ENCODE data around the gene ZFHX2.
"Not testable (repeated sequence)": the region's sequence is repeated elsewhere in the genome, so short reads cannot be mapped to it uniquely, and the experiment has no call there.

ZFHX2 gene

DNA sequence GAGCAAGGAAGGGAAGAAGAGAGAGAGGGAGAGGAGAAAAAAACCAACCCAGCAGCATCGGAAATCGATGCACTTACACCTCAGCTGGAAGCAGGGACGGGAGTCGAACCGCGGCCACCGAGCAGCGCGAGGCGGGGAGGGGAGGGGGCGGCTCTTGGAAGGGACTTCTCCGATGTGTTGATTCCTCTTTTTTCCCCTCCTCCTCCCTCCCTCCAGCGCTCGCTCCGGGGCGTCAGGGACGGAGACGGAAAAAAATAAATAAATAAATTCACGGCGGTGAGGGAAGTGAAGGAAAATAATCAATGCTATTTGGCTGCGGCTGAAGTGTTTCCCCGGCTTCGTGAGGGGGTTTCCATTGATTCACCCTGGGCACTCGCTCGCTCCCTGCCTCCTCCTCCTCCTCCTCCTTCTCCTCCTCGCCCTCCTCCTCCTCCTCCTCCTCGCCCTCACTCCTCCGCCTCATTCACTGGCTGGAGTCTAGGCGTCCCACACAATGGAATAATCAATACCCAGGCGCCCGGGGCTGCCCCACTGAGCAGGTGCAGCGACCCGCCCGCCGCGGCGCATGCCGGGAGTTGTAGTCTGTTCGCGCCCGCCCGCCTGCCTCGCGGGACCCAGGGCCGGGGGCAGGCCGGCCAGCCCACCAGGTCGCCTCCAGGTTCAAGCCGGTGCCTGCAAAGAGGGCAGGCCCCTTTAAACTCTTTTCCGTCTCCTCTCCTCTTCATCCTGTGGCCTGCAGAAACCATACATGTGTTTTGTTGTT is at the start of gene ZFHX2:
Gene ZFHX2 (minus strand): TSS at position 500 of the 763 bp plus-strand sequence. CDS start 16,440 bp downstream, outside the sequence.
- DNase-seq, result peak; percentile 84

DNA sequence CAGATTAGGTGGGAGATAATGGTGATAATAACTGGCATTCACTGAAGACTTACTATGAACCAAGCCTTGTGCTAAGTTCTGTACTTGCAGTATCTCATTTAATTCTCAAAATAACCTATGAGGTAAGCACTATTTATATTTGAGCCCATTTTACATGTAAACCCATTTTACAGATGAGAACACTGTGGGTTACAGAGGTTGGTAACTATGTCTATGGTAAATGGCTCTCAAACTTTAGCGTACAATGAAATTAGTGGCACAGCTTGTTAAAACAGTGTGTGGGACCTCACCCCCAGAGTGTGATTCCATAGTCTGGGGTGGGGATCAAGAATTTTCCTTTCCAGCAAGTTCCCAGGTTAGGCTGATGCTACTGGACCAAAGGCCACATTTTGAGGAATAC is 49.2 kb upstream of the ZFHX2 start:
- DNase-seq, result no peak

DNA sequence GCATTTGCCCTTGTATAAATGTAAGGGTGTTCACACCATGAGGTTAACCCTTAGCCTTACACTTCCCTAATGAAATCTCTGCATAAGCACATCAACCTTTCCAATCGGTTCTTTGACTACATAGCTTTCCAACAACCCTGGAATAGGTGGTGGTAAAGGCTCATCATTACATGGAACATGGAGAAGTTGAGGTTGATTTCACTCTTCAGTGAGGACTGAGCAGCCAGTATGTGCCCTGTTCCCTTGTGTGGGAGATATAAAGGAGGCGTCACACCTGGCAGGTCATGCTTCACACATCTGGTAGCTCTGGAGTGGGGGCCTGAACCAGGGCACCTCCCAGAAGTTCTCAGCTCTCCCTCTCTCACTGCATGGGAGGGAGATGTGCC is 48.8 kb upstream of the ZFHX2 start:
- no peak for DNase-seq

DNA sequence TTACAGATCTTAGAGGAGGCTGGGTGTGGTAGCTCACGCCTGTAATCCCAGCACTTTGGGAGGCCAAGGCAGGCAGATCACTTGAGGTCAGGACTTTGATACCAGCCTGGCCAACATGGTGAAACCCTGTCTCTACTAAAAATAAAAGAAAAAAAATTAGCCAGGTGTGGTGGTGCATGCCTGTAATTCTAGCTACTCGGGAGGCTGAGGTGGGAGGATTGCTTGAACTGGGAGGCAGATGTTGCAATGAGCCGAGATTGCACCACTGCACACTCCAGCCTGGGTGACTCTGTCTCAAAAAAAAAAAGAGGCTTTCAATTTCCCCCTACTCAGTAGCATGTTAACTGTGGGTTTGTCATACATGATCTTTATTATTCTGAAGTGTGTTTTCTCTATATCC is 42.6 kb upstream of the ZFHX2 start:
- not testable (repeated sequence) for DNase-seq

DNA sequence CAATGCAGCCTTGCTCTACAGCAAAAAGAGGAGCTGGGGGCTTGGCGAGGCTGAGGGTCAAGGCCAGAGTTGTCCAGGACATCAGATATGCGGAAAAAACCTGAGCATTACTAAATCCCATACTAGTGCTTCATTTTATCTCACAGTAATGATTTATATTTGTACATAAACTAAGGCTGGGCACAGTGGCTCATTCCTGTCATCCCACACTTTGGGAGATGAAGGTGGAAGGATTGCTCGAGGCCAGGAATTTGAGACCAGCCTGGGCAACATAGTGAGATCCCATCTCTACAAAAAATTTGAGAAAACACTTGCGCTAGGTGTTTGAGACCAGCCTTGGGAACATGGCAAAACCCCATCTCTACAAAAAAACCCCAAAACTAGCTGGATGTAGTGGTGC is 38.6 kb upstream of the ZFHX2 start:
- no peak for DNase-seq

DNA sequence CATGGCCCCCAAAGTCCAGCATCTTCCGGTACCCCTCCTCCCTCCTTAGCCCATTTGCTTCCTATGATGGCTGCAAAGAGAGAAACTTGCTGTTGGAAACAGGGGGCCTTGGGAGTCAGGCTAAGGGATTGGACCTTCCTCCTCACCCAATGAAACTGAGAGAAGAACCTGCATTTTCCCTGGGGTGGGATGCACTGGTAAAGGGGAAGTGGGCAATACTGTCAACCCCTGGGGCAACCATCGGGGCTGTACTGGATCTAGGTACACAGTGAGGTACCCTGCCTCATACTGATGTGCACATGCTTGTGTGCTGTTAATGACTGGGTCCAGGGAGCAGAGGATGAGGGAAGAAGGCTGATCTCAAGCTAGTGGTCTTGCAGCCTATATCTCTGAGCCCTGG is 38.0 kb upstream of the ZFHX2 start:
- DNase-seq, result no peak

DNA sequence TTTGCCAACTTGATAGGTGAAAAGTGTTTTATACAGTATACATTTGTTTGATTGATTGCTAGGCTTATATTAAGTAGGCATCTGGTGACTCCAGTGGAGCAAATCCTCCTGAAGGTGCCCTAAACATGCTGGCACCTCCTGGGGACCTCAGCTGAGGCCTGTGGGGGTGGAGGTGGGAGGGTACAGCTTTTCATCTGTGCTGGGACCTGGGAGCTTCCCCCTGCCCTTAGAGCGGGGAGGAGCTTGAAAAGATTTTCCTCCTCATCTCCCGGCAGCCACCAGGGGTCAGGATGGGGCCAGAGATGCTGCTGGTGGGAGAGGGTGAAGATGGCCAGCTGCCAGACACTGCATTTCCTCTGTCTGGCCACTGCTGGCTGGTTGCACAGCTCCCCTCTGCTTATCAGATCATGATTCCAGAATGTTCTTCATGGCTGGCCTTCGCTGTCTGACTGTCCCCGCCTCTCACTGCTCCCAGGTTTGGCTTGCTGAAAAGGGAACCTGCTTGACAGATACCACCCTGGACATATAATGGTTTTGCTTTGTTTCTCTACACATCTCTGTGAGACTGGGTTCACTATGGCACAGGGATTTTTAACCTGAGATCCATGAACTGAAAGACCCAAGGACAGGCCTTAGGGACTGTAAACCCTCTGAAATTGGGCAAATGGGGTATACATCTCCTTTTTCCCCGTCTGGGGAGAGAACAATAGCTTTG is 37.5 kb upstream of the ZFHX2 start:
- DNase-seq, result peak; percentile 84

DNA sequence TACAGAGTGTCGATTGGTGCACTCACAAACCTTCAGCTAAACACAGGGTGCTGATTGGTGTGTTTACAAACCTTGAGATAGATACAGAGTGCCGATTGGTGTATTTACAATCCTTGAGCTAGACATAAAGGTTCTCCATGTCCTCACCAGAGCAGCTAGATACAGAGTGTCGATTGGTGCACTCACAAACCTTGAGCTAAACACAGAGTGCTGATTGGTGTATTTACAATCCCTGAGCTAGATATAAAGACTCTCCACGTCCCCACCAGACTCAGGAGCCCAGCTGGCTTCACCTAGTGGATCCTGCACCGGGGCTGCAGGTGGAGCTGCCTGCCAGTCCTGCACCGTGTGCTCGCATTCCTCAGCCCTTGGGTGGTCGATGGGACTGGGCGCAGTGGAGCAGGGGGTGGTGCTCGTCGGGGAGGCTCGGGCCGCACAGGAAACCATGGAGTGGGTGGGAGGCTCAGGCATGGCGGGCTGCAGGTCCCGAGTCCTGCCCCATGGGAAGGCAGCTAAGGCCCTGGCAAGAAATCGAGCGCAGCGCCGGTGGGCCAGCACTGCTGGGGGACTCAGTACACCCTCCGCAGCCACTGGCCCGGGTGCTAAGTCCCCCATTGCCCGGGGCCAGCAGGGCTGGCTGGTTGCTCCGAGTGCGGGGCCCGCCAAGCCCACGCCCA is 33.1 kb upstream of the ZFHX2 start:
- DNase-seq, result not testable (repeated sequence)

DNA sequence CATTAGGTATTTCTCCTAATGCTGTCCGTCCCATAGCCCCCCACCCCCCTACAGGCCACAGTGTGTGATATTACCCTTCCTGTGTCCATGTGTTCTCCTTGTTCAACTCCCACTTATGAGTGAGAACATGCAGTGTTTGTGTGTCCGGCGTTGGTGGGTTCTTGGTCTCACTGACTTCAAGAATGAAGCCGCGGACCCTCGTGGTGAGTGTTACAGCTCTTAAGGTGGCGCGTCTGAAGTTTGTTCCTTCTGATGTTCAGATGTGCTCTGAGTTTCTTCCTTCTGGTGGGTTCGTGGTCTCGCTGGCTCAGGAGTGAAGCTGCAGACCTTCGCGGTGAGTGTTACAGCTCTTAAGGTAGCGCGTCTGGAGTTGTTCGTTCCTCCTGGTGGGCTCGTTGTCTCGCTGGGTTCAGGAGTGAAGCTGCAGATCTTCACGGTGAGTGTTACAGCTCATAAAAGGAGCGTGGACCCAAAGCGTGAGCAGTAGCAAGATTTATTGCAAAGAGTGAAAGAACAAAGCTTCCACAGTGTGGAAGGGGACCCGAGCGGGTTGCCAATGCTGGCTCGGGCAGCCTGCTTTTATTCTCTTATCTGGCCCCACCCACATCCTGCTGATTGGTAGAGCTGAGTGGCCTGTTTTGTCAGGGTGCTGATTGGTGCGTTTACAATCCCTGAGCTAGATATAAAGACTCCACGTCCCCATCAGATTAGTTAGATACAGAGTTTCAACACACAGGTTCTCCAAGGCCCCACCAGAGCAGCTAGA is 32.4 kb upstream of the ZFHX2 start:
- not testable (repeated sequence) for DNase-seq

DNA sequence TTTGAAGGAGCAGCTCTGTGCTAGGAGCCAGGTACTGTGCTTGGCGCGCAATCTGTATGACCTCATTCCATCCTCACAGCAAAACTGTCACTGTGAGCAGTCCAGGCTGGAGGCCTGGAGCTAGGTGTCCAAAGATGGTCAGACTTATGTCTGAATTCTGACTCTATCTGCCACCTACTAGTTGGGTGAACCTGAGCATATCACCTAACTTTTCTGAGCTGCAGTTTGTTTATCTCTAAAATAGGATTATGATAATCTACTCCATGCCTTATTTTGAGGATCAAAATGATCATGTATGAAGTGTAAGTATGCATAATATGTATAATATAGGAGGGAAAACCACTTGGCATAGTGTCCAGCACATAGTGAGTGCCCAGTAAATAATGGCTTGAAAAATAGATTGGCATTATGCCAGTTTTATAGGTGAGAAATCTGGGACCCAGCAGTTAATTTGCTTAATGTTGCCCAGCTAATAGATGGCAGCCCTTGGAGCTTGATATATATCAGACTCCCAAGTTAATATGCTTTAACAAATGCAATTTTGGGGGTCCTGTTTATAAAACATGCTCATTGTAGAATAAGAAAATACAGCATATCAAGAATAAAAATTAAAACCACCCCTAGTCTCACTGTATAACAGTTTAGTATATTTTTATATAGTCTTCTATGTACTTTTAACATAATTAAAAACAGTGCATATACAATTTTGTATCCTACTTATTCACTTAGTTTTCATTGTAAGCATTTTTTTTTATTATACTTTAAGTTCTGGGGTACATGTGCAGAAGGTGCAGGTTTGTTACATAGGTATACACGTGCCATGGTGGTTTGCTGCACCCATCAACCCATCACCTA is 31.6 kb upstream of the ZFHX2 start:
- DNase-seq, result no peak

DNA sequence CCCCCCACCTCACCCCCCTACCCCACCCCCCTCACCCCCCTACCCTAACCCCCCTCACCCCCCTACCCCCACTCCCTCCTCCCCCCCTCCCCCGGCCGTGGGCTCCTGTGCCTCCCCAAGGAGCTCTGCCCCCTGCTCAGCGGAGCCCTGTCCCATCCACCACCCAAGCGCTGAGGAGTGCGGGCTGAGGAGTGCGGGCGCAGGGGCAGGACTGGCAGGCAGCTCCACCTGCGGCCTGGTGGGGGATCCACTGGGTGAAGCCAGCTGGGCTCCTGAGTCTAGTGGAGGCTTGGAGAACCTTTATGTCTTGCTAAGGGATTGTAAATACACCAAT is 29.4 kb upstream of the ZFHX2 start:
- DNase-seq, result no peak

DNA sequence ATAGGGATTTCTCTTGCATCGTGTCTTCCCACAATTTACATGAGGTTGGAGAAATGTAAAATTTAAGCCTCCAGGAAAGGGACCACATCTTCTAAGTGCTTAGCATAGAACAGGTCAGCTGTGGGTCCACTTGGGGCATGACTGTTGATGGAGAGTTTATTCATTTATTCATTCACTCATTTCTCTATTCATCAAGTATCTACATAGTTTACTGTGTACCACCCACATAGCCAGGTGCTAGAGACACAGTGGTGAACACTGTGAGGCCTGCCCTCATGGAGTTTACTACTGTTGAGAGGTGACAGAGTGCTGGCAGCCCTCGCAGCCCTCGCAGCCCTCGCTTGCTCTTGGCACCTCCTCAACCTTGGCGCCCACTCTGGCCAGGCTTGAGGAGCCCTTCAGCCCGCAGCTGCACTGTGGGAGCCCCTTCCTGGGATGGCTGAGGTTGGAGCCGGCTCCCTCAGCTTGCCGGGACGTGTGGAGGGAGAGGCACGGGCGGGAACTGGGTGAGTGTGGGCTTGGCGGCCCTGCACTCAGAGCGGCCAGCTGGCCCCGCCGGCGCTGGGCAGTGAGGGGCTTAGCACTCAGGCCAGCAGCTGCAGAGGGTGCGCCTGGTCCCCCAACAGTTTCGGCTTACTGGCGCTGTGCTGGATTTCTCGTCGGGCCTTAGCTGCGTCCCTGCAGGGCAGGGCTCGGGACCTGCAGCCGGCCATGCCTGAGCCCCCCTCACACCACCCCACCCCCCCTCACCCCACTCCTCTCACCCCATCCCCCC is 28.8 kb upstream of the ZFHX2 start:
- DNase-seq, result no peak

DNA sequence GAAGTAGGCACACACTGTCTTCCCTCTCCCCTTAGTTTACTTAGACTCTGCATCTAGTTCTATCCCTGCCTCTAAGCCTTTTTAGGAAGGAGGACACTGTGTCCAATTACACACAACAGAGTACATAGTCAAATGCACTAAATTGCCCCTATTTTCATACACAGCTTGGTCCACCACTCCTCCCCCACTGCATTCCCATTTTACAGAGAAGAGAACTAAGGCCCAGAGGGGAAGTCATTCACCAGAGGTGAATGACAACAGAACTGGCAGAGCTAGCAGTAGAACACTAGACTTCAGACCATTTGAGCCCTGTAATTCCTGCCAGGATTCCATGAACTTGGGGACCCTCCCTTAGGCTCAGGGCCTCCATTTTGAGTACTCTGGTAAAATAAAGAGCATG is 28.2 kb upstream of the ZFHX2 start:
- no peak for DNase-seq

DNA sequence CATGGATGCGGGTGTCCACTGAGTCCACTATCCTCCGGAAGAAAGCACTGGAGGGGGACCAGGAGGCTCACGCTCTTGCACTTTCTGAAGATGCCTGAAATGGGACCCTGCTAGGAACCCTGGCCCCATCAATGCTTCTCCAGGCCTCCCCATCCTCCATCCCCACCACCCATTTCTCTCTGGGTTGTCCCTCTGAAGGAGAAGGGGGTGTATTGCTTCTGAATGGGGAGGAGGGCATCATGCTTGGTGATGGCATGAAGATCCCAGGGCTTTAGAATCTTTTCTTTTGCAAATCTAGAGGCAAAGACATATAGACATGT is 27.7 kb upstream of the ZFHX2 start:
- no peak for DNase-seq

DNA sequence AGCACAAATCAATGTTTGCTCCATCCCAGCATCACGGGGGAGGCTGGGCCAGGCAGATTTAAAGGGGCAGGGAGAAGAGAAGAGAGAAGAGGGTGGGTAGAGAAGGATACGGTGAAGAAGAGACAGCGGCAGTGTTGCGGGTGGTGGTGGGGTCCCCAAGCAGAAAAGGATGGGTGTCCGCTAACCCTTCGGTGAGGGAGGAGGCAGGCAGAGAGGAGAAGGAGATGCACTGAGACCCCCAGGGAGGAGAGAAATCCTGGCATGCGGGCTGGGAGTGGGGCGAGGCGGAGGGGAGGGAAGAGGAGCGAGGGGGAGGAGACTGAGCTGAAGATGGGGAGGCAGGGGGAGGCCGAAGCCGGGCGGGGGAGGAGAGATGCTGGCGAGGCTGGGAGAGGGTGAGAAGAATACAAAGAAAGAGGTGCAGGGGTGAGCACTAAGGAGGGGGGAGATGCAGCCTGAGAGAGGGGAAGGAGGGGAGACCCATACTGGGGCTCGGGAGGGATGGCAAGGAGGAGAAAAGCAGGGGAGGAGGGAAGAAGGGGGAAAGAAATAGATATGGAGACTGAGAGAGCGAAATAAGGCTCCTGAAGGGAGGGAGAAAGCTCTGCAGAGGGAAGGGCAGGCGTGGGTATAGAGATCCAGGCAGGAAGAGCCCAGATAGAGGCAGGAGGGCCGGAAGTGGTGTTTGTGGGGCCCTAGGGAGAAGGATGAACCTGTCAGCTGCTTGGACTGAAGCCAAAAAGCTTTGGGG is 27.2 kb upstream of the ZFHX2 start, which contains the start of gene JPH4:
Gene JPH4 (minus strand): TSS at position 231 of the 751 bp plus-strand sequence. CDS start 1,337 bp downstream, outside the sequence.
- DNase-seq, result no peak

DNA sequence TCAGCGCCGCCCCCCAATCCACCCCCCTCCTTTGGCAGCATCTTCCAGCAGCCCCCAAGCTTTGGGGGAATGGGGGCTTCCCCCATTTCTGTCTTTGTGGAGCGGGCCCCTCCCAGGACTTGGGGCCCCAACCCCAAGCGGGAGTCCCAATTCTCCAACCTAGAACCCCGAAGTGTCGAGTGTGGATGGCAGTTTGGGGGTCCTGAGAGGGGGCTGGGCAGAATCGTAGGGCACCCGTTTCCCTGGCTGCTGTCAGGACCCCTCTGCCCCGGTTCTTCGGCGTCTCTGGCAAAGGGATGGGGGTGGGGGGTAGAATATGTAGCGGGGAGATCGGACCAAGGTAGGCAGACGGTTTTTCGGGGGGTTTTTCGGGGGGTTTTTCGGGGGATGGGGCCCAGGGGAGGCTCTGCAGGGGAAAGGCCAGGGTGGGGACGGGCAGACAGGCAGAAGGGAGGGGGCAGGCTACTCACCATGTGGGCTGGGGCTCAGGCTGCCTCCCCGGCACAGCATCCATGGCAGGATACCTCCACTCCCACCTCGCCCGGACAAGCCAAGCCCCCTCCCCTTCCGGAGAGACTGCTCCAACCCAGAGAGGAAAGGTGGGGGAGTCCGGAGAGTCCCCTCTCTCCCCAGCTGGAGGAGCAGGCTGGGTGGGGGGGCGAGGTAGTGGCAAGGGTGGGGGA is 26.3 kb upstream of the ZFHX2 start:
- no peak for DNase-seq

DNA sequence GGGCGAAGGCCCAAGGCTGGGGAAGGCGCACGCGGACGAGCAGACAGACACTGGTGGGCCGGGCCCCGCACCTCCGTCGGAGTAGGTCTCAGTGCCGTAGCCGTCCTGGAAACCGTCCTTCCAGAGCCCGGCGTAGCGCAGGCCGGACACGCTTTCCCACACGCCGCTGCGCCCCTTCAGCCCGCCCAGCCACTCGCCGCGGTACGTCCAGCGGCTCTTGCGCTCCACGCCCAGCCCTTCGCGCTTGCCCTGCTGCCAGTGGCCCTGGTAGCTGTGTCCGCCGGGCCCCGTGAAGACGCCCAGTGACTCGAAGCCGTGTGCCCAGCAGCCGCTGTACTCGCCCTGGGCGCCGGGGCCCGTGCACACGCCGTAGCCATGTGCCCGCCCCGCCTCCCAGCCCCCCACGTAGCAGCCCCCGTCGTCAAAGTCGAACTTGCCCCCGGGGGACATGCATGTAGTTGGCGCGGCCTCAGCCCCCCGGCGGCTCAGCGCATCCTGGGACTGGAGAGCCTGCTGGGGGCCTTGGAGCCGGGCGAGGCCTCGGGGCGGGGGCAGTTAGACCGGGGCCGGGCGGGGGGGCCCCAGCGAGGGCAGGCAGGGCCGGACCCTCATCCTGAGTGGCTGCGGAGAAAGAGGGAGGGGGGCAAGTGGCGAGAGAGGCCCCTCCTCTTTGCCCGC is 25.6 kb upstream of the ZFHX2 start:
- no peak for DNase-seq

DNA sequence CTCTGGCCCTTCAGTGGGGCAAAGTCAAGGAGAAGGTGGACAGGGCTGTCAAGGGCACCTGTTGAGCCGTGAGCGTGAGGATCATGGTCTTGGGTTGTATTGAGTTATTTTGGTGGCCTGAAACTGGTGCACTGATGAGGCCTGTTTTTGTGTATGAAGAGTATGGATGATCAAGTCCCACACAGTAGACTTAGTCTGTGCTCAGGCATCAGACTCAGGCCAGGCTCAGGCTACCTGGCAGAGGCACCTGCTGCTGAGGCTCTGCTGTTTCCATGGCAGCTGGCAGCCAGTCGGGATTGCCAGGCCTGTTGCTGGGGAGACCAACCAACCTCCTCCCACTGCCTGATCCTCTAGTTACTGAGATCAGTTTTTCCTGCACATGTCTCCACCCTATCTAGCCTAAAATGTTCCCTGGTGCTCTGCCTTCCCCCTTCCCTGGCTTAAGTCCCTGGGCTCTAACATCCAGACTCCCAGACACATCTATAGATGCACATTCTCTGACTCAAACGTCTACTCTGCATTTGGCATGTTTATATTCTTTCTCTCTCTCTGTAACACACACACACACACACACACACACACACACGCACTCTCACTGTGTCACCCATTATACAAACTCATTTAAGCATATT is 21.9 kb upstream of the ZFHX2 start:
- DNase-seq, result no peak

DNA sequence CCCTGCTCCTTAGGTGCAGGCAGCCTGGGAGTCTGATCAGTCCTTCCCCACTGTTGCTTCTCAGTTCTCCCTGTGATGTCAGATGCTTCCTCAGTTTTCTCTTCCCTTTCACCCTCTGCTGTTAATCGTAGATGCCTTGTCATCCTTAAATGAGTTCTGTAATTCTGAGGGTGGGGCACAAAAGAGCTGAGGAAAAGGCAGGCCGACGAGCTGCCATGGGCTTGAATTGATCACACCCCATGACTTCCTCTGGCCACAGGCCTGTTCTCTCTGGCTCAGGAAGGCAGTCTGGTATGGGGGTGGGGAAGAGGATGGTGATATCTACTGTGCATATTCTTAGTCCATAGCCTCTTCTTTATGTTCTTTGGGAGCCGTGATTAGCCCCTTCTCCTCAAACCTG is 21.3 kb upstream of the ZFHX2 start:
- no peak for DNase-seq
